PFSK-1 (cell line): ENCODE measurements around the gene IGFBP4.

Experiments used
- FOXP2 ChIP-seq: optimal IDR thresholded peaks from 2 replicates; pipeline ENCODE3; 2011; ENCODE audit warnings: borderline replicate concordance, control low read depth, inconsistent platforms; ENCODE audit not compliant: insufficient read depth; ENCODE audit errors: extremely low read length, extremely low read depth
- POLR2AphosphoS5 ChIP-seq: IDR thresholded peaks from 2 replicates; pipeline ENCODE4 v1.6.1; 2012; ENCODE audit warnings: low read depth, mild to moderate bottlenecking, control low read depth, low read length, moderate library complexity
- TAF1 ChIP-seq: IDR thresholded peaks from 2 replicates; pipeline ENCODE4 v1.6.1; 2012; ENCODE audit warnings: low read length, control low read depth, borderline replicate concordance; ENCODE audit not compliant: insufficient read depth

- no peak for TF ChIP-seq TAF1
- TF ChIP-seq POLR2AphosphoS5, result no peak
- no peak for TF ChIP-seq FOXP2
These were observed 31.4 kb upstream of the IGFBP4 start for GRCh38 chr17:40411821-40412220.
